ENCODE results near the gene TYW1B.
"Not testable (repeated sequence)": the region's sequence is repeated elsewhere in the genome, so short reads cannot be mapped to it uniquely, and the experiment has no call there.

Gene TYW1B

GRCh38 chr7:72544531-72544930, 283.5 kb downstream of the TYW1B start:
- DNase-seq; in situ Hi-C loops (cut with HindIII; ENCODE audit: low pct_ligation_motif_present, low pct_unique_long_range_greater_than_20kb, low sequenced_read_pairs): not testable (repeated sequence)

DNA sequence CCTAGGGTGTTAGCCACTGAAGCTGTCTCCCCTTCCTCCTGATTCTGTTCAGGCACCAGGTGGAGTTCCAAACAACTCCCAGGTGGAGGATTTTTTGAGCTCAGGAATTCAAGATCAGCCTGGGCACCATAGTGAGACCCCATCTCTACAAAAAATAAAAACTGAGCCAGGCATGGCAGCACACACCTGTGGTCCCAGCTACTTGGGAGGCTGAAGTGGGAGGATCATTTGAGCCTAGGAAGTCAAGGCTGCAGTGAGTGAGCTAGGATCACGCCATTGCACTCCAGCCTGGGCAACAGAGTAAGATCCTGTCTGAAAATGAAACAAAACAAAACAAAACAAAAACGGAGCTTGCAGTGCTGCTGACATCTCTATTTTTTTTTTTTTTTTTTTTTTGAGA, 287.1 kb downstream of the TYW1B start:
- no peak for DNase-seq

DNA sequence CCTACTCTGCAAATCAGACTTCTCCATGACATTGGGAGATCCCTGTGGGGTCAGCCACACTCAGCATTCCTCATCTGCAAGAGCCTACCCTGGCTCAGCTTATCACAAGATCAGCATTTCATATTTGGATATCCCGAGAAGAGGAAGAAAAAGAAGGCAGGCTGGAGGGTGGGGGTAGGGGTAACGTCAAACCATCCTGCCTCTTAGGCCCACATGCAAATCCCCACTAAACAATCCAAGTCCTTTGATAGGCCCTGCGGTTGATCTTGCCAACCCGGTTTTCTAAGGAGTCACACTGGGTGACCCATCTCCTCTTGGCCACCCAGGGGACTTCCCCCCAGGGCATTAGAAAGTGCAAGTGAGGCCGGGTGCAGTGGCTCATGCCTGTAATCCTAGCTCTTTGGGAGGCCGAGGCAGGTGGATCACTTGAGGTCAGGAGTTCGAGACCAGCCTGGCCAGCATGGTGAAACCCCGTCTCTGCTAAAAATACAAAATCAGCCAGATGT, 287.8 kb downstream of the TYW1B start:
- no peak for DNase-seq
- in situ Hi-C loops (cut with HindIII; ENCODE audit: low pct_ligation_motif_present, low pct_unique_long_range_greater_than_20kb, low sequenced_read_pairs), result no loop called here

More for the DNA sequence above, 287.1 kb downstream of the TYW1B start:
- in situ Hi-C loops (cut with HindIII; ENCODE audit: low pct_ligation_motif_present, low pct_unique_long_range_greater_than_20kb, low sequenced_read_pairs), result no loop called here

DNA sequence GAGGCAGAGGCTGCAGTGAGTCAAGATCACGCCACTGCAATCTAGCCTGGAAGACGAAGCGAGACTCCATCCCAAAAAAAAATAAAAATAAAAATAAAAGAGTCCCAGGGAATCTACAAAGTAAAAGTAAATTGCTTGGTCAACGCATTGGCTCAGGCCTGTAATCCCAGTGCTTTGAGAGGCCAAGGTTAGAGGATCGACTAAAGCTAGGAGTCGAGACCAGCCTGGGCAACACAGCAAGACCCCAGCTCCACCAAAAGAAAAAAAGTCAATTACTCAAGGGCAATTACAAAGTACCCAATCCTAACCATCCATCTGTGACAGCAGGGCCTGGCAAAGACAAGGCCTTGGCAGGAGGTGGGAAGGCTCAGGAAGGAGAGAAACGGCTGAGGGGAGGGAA, 288.3 kb downstream of the TYW1B start:
- no peak for DNase-seq
- in situ Hi-C loops (cut with HindIII; ENCODE audit: low pct_ligation_motif_present, low pct_unique_long_range_greater_than_20kb, low sequenced_read_pairs), result no loop called here

- DNase-seq, result no peak
- in situ Hi-C loops (cut with HindIII; ENCODE audit: low pct_ligation_motif_present, low pct_unique_long_range_greater_than_20kb, low sequenced_read_pairs), result no loop called here
Measured at GRCh38 chr7:72538856-72539255, 289.1 kb downstream of the TYW1B start.

GRCh38 chr7:72538147-72538546, 289.9 kb downstream of the TYW1B start:
- in situ Hi-C loops (cut with HindIII; ENCODE audit: low pct_ligation_motif_present, low pct_unique_long_range_greater_than_20kb, low sequenced_read_pairs), result no loop called here
- DNase-seq, result no peak

DNA sequence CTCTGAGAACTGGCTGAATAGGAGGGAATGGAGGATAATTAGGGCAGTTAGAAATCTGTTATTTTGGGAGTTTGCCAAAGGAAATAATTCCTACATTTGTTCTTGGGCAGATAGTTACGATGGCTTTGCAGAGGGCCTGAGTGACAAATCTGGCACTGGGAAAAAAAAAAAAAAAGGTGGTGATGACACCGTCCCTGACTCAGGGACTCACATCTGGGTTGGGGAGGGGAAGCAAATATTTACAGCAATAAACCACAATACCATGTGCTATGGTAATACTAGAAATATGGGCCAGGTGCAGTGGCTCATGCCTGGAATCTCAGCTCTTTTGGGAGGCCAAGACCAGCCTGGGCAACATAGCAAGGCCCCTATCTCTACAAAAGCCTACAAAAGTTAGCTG, 292.0 kb downstream of the TYW1B start:
- in situ Hi-C loops (cut with HindIII; ENCODE audit: low pct_ligation_motif_present, low pct_unique_long_range_greater_than_20kb, low sequenced_read_pairs); DNase-seq: not testable (repeated sequence)

- DNase-seq, result not testable (repeated sequence)
Measured at GRCh38 chr7:72531048-72531447, 297.0 kb downstream of the TYW1B start.

More at GRCh38 chr7:72531048-72531447, 297.0 kb downstream of the TYW1B start:
- in situ Hi-C loops (cut with HindIII; ENCODE audit: low pct_ligation_motif_present, low pct_unique_long_range_greater_than_20kb, low sequenced_read_pairs), result not testable (repeated sequence)
